Sciatic nerve (tissue), 2 donors: ENCODE data around the gene RNF141. TPM values are rescaled to one million over a fixed set of nuclear protein-coding genes. Genes with fewer than 3 reads are reported as not detected.

Source experiments
- ATAC-seq: fragments of 200-7000 bp; cut with Tn5 transposase; one replicate; pipeline ENCODE4 v1.9.1; 2020; ENCODE audit warnings: mild to moderate bottlenecking, moderate library complexity
- DNase-seq: peaks from one replicate; pipeline ENCODE4 v3.0.0-alpha.2; 2020; ENCODE audit warnings: low spot score
- intact Hi-C: fragments of 100-400 bp; cut with DNase I; formaldehyde crosslinking; loops from one replicate; pipeline ENCODE4 v1.14.2; 2022
- total RNA-seq: library from RNA; stranded (reverse); fragmentation: NEBNext Ultra II Directional; extraction: Animal tissue kit (Norgen Biotek cat#: 25700); gene quantifications from one replicate; pipeline ENCODE4 v1.2.1, GENCODE V29; 2021
- donor health status: DM: no; HTN: no; CAD: no.
- donor health status: DM: no; HTN: no; CAD: no.

The RNF141 gene
- total RNA-seq, 1 donor from 2014 or later: 84.7 TPM

GRCh38 chr11:10502770-10503169 lies 38.2 kb downstream of the RNF141 start:
- peak; percentile 48 for ATAC-seq
- DNase-seq: no peak
- intact Hi-C loops: no loop called here

- intact Hi-C loops: no loop called here
- DNase-seq: no peak
- no peak for ATAC-seq
Observed at GRCh38 chr11:10502065-10502680, 38.8 kb downstream of the RNF141 start.

- DNase-seq (no peak), ATAC-seq (no peak)
- intact Hi-C loops: no loop called here
Observed at GRCh38 chr11:10500757-10501684, 40.0 kb downstream of the RNF141 start.

GRCh38 chr11:10499874-10500601 lies 40.9 kb downstream of the RNF141 start:
- intact Hi-C loops: no loop called here
- no peak for ATAC-seq
- no peak for DNase-seq

GRCh38 chr11:10499452-10499851 lies 41.5 kb downstream of the RNF141 start:
- intact Hi-C loops: no loop called here
- no peak for DNase-seq
- ATAC-seq: peak; percentile 27

GRCh38 chr11:10498426-10499250 lies 42.3 kb downstream of the RNF141 start:
- intact Hi-C loops: no loop called here

GRCh38 chr11:10498022-10498400 lies 43.0 kb downstream of the RNF141 start:
- ATAC-seq (no peak), DNase-seq (no peak)
- intact Hi-C loops: no loop called here

More at GRCh38 chr11:10498426-10499250, 42.3 kb downstream of the RNF141 start:
- ATAC-seq (no peak), DNase-seq (no peak)

- ATAC-seq: no peak
- DNase-seq: no peak
- intact Hi-C loops: no loop called here
Observed at GRCh38 chr11:10497371-10498021, 43.5 kb downstream of the RNF141 start.

GRCh38 chr11:10496296-10496936 lies 44.6 kb downstream of the RNF141 start:
- no peak for DNase-seq
- no peak for ATAC-seq
- intact Hi-C loops: no loop called here

GRCh38 chr11:10495464-10495786 lies 45.6 kb downstream of the RNF141 start:
- intact Hi-C loops: no loop called here
- ATAC-seq: no peak
- DNase-seq: no peak

- DNase-seq: no peak
Observed at GRCh38 chr11:10494636-10495463, 46.1 kb downstream of the RNF141 start.

GRCh38 chr11:10493041-10493663 lies 47.8 kb downstream of the RNF141 start:
- ATAC-seq (no peak), DNase-seq (no peak)
- intact Hi-C loops: loop anchor here (5.0 kb wide), 1 partner anchor 639 kb away; no protein-coding TSS in a partner anchor

More at GRCh38 chr11:10494636-10495463, 46.1 kb downstream of the RNF141 start:
- intact Hi-C loops: loop anchor here (5.0 kb wide), 1 partner anchor 637 kb away; no protein-coding TSS in a partner anchor
- no peak for ATAC-seq

- ATAC-seq (no peak), DNase-seq (no peak)
- intact Hi-C loops: loop anchor here (5.0 kb wide), 1 partner anchor 640 kb away; no protein-coding TSS in a partner anchor
Observed at GRCh38 chr11:10492084-10492483, 48.9 kb downstream of the RNF141 start.

GRCh38 chr11:10490398-10491241 lies 50.4 kb downstream of the RNF141 start:
- ATAC-seq: peak; percentile 94
- DNase-seq: peak; percentile 82
- intact Hi-C loops: loop anchor here (5.0 kb wide), 1 partner anchor 642 kb away; no protein-coding TSS in a partner anchor

GRCh38 chr11:10490032-10490397 lies 51.0 kb downstream of the RNF141 start:
- intact Hi-C loops: loop anchor here (5.0 kb wide), 1 partner anchor 642 kb away; no protein-coding TSS in a partner anchor
- no peak for ATAC-seq
- peak; percentile 53 for DNase-seq
